T-helper 1 cell (primary cell): Measurements from ENCODE around the gene DPP10.

Experiments
- DNase-seq, 5 donors: peaks; one replicate each; pipeline ENCODE4 v3.0.0-alpha.2; 2012 to 2020

DPP10 gene

DNA sequence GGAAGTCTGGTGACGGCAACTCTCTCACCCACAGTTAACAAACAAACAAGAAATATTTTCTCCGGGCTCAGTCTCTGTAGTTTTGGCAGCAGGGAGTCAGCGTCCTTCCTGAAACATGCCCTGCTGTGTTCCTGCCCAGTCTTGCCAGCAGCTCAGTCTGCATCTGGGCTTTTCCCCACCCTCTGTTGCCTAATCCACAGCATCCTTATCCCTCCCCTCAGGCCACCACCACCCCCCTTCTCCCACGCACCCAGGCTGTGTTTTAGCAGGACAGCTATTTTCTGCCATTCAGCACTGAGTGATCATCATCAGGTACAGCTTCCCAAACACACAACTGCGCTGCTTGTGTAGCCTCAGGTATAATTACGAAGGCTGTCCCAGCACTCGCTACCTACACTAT, 168.2 kb downstream of the DPP10 start:
- no peak for DNase-seq

DNA sequence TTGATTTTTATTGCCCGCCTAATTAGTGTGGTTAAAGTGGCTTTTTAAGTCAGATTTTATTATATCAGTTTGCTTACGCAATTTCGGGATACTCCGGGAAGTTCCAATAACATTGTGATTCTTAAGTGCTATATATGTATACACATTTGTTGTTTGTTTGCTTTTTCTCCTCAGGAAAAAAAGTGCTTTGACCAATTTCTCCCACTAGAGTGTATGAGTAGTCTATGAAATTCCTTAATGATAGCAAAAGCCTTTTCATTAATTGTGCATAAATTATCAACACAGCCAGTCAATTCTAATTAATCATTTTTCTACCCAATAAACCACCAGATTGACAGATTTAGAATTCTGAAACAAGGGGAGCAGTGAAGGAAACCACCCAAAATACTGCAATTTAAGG, 172.2 kb downstream of the DPP10 start:
- no peak for DNase-seq

DNA sequence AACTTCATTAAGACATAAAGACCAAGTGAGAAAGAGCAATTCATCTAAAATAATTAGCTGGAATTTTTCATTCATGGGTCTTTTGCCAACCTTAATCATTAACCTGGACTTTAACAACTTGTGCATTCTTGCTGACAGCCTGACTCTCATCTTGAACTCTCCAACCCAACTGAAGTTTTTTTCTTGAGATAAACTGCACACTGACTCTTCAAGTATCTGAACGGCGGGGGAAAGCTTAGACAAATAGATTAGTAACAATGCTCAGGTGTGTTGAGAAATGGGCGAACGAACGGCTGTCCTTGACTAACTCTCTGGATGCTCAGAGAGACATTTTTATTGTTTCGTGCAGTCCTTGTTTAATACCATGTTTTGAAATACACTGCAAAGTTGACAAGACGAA, 186.0 kb downstream of the DPP10 start:
- DNase-seq, result no peak

DNA sequence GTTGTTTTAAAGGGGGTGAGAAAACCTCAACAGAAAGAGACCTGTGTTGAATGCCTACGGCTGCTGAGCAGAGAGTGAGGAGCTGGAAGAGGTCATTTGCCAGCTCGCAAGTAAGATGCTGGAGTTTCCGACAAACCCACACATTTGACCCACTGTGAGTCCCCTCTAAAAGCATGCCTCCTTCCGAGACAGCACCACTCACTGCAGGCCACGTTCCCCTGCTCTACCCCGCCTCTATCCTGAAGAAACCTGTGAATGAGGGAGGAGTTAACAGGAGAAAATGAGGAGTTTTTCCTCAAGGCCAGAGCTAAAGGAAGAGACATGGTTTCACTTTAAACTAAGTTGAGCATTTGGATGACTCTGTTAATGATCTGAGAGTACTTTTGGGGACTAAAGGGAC, 188.7 kb downstream of the DPP10 start:
- no peak for DNase-seq

DNA sequence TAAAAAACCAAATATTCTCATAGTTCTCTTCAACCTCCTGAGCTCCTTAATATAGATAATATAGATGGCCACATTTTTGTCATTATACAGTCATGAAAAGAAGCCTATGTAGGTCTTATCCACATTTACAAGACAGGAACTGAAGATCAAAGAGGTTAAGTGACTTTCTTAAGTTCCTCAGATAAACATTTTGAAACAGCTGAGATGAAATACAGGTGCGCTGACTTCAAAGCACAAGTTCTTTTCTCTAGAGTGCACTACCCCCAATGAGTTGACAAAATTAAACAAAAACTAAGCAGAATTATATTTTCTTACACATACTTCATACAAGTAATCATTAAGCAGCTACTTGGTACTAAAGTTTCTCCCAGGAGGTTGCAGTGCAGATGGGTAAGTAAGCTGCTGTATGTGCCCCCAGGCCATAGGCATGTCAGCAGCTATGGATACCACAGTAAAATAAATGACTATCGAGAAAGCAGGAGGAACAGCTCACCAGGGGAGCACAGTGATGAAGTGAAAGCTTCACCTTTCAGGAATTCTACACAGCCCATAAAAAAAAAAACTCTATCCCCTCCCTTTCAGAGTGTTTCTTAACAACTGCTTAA, 199.8 kb downstream of the DPP10 start:
- DNase-seq, result no peak

DNA sequence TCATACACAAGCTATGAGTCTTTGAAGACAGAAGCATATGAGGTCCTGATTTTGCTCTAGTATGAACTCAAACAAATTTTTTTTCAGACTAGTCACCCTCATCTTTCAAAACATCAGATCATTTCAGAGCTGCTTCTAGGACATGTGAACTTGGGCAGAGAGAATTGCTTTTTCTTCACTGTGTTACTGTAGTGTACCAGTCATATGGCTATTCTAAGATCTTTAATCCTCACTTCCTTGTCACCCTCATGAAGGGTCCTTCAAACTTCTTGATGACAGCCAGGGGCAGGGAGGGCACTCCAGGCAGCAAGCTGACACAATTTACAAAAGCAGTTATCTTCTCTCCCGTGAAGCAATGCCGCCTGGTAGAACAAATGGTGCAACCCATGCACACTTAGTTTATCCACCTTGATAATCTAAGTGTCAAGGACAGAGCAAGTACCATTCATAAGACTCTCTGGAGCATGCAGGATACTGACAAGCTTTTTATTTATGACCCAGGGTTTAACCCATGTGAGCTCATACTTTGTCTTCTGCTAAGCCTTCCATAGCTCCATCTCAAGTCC, 200.6 kb downstream of the DPP10 start:
- DNase-seq, result no peak

DNA sequence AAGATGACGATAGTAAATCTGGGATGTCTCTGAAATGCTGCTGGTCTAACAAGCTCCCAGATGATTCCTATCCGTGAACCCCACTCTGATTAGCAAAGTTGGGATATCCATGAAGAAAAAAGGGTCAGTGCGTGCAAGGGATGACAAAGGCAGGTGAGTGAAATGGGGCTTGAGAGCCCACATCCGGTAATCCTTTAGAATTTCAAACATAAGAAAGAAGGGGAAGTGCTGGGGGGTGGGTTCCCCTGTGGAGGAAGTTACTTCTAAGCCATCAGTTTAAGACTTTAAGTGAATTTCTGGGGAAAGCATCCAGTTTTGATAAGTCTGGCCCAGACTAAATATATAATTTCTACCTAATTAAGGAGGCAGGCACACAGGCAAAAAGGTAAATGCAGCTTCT, 209.5 kb downstream of the DPP10 start:
- no peak for DNase-seq

DNA sequence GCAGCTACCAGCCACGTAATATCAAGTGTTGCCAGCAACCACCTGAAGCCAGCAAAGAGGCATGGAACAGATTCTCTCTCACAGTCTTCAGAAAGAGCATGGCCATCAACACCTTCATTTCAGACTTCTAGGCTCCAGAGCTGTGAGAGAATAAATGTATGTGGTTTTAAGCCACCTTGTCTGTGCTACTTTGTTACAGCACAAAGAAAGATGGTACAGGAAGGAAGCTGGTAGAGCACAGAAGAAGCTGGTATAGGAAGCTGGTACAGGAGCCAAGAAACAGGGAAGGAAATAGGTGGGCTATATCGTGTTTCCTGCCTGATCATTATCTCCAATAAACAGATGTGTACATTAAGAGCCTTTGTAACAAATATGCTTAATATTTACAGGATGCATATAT, 217.4 kb downstream of the DPP10 start:
- DNase-seq, result no peak

DNA sequence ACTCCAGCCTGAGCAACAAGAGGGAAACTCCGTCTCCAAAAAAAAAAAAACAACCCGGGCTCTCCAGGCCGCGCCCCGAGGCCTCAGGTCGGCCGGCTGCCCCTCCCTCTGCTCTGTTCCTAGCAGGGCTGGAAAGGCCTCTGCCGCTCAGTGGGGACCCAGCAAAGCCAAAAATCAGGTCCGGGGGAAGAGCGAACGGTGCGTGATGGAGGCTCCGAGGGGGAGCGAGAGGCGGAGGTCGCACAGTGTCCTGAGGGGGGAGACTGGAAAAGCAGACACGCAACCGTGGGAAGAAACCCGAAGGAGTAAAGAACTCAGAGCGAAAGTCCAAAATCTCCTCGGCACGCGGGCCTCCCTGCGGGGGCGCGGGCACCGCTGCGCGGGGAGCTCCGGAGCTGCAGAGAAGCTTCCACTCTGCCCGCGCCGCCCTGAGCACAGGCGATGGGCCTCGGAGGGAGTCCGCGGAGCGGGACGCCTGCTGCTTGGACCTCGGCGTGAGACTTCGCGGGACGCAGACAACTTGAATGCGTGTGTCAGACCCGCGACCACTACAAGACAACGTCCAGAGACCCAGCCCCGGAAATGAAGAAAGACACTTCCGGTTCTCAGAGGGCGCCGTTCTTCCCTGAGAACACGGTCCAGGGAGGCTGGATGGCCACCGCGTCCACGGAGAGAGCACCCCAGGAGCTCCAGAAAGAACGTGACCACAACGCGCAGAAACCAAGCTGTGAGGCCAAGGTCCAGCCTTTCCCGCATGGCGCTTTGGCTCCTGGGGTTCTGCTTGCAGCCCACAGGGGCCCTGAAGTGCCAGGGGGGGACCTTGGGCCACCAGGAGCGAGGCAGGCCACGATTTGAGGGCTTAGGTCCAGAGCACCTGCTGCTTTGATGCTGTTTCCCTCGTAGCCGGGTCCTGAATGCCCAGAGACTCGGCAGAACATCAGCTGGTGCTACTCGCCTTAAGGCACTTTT, 219.8 kb downstream of the DPP10 start:
- peak in 2 of 5 donors; percentile 1 to 5 for DNase-seq

DNA sequence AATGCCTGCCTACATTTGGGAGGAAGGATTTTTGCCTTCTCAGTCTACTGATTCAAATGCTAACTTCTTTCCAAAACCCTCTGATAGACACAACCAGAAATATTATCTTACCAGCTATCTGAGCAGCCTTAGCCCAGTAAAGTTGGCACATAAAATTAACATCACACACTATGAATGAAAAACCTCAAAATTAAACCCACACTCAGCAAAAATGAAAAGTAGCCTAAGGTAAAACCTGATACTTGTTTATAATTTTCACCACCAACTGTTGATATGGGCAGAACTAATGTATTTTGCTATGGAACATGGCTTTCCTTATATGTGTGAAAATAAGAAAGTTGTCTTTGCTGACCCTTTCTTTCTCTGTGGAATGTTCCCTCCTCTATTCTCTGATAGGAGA, 226.0 kb downstream of the DPP10 start:
- no peak for DNase-seq

DNA sequence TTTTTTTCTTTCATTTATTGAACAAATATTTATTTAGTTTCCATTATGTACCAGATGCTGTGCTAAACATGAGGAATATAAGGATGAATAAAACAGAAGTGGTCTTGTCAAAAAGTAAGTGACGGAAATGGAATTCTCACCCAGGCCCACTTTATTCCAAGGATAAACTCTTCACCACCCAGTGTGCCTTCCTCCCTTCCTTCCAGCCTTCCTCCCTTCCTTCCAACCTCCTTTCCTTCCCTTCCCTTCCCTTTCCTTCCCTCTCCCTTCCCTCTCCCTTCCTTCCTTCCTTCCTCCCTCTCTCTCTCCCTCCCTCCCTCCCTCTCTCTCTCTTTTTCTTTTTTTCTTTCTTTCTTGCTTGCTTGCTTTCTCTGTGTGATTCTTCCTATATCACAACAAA, 240.8 kb downstream of the DPP10 start:
- no peak for DNase-seq

DNA sequence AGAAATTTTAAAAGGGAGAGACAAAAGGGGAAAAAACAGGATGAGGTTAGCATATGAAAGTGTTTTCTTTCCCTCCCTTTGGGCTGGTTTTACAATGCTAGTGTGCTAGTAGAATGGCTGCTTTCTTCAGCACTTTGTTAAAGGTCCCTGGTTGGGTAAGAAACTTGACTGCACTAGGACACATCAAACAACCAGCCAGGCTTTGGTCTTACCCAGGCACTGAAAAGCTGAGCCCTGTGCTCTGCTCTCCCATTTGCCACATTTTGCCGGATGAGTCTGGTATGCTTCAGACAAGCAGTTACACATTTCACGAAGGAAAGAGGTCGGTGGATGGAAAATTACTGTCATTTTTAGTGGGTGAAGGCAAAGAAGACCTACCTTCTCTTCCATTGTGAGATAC, 242.0 kb downstream of the DPP10 start:
- DNase-seq, result no peak

DNA sequence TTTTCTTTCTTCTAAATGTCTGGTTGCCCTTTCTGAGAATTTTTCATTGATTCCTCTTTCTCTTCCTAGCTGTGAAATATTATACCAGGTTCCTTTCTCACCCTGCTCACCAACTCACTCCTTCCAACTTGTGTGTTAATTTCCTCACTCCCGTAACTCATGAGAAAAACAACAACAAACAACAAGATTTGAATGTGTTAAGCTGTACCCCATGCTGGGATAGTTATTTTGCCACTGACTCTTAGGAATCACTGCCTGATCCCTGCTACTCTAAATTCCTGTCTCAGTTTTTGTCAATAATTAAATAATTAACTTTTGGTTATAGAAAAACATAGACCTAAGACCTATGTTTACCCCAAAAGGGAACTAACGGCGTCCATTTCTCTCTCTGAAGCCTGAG, 242.7 kb downstream of the DPP10 start:
- no peak for DNase-seq

DNA sequence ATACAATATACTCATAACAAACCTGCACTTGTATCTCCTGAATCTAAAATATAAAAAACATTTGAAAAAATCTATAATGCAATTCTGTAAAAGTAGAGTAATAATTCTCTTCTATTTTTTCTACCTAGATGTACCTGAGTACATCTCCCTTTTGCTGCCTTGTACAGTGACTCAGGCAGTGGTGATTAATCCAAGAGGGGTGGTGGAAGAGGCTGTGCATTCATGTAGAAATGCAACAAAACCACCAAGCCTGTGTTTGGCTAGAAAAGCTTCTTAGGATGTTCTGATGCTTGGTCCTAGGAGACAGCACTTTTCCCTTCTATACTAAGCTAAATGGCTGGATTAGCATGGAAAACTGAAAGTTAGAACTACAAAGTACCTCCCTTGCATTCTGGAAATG, 245.8 kb downstream of the DPP10 start:
- DNase-seq, result no peak

DNA sequence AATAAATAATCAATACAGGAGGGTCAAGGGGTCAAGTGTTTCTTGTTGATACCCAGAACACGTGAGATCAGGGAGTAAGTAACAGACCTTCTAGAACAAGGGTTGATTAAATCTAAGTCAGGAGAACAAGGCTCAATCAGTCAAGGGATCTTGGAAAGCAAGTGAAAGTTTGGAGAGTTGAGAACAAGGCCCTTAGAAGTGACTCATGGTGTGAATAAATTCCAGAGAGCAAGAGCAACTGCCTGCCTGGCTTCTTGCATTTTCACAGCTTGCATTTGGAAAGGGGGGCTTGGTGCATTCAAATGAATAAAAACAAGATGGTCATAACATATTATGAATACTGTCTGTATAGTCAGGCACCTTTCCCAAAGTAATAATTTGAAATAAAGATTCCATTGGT, 256.1 kb downstream of the DPP10 start:
- DNase-seq, result no peak

DNA sequence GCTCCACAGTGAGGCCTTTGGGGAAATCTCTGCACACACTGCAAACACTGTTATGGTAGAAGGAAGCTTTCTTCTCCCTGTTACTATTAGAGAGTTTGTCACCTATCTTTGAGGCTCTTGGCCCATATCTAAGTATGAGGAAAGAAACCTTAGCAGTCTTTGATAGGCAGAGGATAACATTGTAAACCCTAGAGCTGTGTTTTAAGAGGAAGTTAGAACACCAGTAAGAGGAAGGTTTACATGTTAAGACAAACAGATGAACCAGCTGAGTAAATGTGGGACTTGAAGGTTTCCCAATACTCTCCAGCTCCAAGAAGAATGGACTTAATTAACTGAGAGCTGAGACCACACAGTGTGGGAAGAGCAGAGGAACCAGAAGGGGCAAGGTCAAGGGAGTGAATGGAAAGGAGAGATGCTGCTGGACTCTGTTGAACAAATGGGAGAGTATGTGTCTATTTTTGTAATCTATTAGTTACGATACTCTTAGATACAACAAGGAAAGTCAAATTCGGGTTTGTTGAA, 257.0 kb downstream of the DPP10 start:
- no peak for DNase-seq

DNA sequence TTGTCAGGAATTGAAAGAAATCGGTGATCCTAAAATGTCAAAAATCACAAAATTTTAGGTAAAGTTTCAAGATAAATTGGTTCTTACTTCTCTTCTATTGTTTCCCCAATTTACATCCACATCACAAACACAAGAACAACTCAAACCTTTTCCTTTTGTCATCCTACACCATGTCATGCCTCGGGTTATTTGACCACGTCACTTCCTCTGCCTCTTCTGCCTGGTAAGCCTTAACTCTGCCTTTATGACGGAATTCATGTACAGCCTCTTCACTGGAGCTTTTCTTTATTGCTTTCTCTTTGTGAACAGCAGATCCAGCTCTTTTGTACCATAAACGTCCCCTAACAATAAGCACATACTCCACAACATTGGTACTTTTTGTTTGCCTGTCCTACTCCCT, 258.0 kb downstream of the DPP10 start:
- DNase-seq, result no peak

DNA sequence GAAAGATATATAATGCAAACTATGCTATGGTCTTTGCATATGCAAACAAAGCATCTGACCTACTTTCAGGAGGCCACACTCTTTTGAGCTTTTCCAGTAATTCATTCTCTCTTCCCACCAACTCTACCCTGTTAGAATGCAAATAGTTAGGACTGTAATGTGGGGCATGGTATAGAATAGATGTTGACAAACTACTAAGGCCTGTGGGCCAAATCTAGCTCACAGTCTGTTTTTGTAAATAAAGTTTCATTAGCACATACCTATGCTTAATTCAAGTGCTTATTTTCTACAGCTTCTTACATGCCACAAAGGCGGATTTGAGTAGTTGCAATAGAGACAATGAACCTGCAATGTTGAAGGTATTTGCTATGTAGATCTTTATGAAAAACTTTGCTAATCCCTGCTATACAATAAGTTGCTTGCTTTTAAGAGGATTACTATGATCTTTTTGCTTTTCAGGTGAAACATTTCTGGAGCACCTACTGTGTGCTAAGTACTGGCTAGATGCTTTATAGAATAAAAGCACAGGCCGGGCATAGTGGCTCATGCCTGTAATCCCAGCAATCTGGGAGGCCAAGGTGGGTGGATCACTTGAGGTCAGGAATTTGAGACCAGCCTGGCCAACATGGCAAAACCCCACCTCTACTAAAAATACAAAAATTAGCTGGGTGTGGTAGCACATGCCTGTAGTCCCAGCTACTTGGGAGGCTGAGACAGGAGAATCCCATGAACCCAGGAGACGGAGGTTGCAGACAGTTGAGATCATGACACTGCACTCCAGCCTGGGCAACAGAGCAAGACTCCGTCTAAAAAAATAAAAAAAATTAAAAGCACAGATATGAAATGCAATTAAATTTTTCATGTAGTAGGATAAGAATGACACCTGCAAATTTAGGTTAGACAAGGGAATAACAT, 267.8 kb downstream of the DPP10 start:
- no peak for DNase-seq

DNA sequence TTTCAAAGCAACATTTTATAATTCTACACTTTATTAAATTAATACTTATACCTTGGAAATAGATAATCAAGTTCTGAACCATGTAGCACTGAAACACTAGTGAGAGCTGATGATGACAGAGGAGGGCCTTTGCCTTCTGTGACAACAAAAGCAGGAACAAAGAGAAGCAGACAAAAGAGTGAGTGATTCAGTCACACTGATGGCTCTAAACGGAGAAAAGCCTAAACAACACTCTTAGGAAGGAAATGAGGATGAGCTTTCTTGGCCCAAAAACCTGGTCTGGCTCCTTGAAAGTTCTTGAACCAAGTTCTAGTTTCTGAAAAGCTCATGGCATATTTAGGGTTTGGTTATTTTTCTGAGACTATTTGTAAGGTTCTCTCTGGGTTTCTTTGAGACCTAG, 271.9 kb downstream of the DPP10 start:
- no peak for DNase-seq

DNA sequence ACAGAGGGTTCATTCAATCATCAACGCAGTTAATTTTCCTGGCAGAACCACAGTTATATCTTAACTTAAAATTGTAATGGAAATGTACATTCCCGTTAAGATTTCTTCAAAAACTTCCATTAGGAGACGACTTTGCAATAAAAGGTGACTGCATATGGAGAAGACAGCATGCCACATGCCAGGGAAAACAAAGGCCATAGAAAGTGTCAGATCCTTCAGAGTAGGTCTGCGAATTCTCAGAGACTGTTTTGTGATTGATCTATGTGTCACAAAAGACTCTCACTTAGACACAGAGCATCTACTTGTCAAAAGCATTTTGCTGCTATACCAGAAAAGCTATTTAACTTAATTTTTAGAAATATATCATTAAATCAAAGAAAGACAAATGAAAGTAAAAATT, 274.6 kb downstream of the DPP10 start:
- no peak for DNase-seq

DNA sequence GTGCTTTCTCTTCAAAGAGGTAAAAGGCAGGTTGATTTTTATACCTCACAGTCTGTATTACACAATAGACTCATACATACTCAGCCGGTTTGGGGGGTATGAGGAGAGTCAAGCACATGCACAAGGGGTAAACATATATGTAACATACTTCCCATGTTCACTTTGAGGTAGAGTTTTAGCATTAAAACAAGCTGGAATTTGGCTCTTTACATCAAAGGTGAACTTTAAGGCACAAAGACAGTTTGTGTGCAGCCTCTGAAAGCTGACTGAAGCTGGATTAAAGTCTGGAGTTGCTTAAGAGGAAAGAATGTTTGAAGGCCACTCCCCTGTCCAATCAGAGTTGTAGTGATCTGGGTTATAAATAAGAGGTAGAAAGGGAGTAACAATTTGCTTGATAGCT, 282.0 kb downstream of the DPP10 start:
- no peak for DNase-seq

DNA sequence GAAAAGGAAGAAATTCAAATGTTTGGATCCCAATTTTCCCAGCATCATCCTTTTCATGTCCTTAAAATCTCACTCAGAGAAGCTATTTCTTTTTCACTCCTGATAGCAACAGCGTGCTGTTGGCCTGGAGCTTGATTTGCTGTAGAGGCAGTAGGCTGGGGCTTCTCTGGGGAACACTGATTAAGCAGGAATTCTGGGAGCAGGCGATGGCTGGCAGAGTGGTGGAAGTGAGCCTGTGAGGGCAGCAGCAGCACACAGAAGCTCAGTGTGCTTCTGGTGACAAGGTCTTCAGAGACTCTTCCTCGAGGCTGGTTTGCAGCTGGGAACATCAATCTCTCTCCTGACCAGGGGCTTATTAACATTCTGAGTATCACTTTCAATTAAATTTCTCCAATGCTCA, 284.6 kb downstream of the DPP10 start:
- no peak for DNase-seq

DNA sequence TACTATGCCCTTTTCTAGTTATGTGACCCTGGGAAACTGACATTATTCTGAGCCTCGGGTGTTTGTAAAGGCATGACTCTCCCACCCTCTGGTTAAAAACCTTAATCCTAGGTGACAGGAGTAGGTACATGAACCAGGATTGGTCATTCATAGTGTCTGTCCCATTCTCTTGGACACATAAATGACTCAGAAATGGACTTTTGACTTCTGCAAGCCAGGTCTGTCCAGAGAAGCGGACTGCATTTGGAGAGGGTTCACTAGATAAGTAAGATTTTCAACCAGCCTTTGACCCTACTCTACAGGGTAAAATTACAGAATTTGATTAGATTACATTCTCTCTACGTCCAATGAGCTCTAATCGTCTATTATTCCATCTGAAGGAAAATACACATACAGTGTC, 285.9 kb downstream of the DPP10 start:
- no peak for DNase-seq
